ENCODE results near the gene KRTAP4-9.
"Not testable (repeated sequence)": the region's sequence is repeated elsewhere in the genome, so short reads cannot be mapped to it uniquely, and the experiment has no call there.

KRTAP4-9 gene

GRCh38 chr17:41096055-41096454 is 9.1 kb upstream of the KRTAP4-9 start:
- in situ Hi-C loops (cut with HindIII; ENCODE audit: low sequenced_read_pairs): no loop called here

- in situ Hi-C loops (cut with HindIII; ENCODE audit: low sequenced_read_pairs): no loop called here
Measured at GRCh38 chr17:41098042-41098441, 7.1 kb upstream of the KRTAP4-9 start, which contains the start of gene KRTAP4-8. Gene KRTAP4-8 (minus strand): TSS chr17:41098142. CDS start chr17:41098084, 58 bp downstream.

- in situ Hi-C loops (cut with HindIII; ENCODE audit: low sequenced_read_pairs): no loop called here
Measured at GRCh38 chr17:41098481-41098880, 6.7 kb upstream of the KRTAP4-9 start.

GRCh38 chr17:41099682-41100480 is 5.3 kb upstream of the KRTAP4-9 start:
- in situ Hi-C loops (cut with HindIII; ENCODE audit: low sequenced_read_pairs): not testable (repeated sequence)

- in situ Hi-C loops (cut with HindIII; ENCODE audit: low sequenced_read_pairs): no loop called here
Measured at GRCh38 chr17:41101586-41102259, 3.5 kb upstream of the KRTAP4-9 start, which contains the start of gene KRTAP4-16. Gene KRTAP4-16 (minus strand): TSS chr17:41102209. CDS start chr17:41102209, 0 bp downstream.

- in situ Hi-C loops (cut with HindIII; ENCODE audit: low sequenced_read_pairs): no loop called here
Measured at GRCh38 chr17:41103896-41104295, 1.3 kb upstream of the KRTAP4-9 start.

- in situ Hi-C loops (cut with HindIII; ENCODE audit: low sequenced_read_pairs): not testable (repeated sequence)
Measured at GRCh38 chr17:41104386-41105038, 677 bp upstream of the KRTAP4-9 start.

- in situ Hi-C loops (cut with HindIII; ENCODE audit: low sequenced_read_pairs): no loop called here
Measured at GRCh38 chr17:41107941-41108450, 2.8 kb downstream of the KRTAP4-9 start.

GRCh38 chr17:41108728-41109386 is 3.7 kb downstream of the KRTAP4-9 start:
- in situ Hi-C loops (cut with HindIII; ENCODE audit: low sequenced_read_pairs): not testable (repeated sequence)

- in situ Hi-C loops (cut with HindIII; ENCODE audit: low sequenced_read_pairs): no loop called here
Measured at GRCh38 chr17:41111151-41111885, 6.1 kb downstream of the KRTAP4-9 start.

GRCh38 chr17:41116297-41116696 is 11.1 kb downstream of the KRTAP4-9 start:
- in situ Hi-C loops (cut with HindIII; ENCODE audit: low sequenced_read_pairs): no loop called here

- in situ Hi-C loops (cut with HindIII; ENCODE audit: low sequenced_read_pairs): not testable (repeated sequence)
Measured at GRCh38 chr17:41117846-41118386, 12.7 kb downstream of the KRTAP4-9 start, which contains the start of gene KRTAP4-11. Gene KRTAP4-11 (minus strand): TSS chr17:41118373. CDS start chr17:41118315, 58 bp downstream.

- in situ Hi-C loops (cut with HindIII; ENCODE audit: low sequenced_read_pairs): no loop called here
Measured at GRCh38 chr17:41118721-41119120, 13.5 kb downstream of the KRTAP4-9 start.

- in situ Hi-C loops (cut with HindIII; ENCODE audit: low sequenced_read_pairs): not testable (repeated sequence)
Measured at GRCh38 chr17:41119696-41120690, 14.8 kb downstream of the KRTAP4-9 start.

GRCh38 chr17:41121742-41122141 is 16.6 kb downstream of the KRTAP4-9 start:
- in situ Hi-C loops (cut with HindIII; ENCODE audit: low sequenced_read_pairs): no loop called here

GRCh38 chr17:41123292-41123990 is 18.3 kb downstream of the KRTAP4-9 start:
- in situ Hi-C loops (cut with HindIII; ENCODE audit: low sequenced_read_pairs): not testable (repeated sequence)

GRCh38 chr17:41123991-41124371 is 18.8 kb downstream of the KRTAP4-9 start, which contains the start of gene KRTAP4-12:
Gene KRTAP4-12 (minus strand): TSS chr17:41124182. CDS start chr17:41124122, 60 bp downstream.
- in situ Hi-C loops (cut with HindIII; ENCODE audit: low sequenced_read_pairs): not testable (repeated sequence)

- in situ Hi-C loops (cut with HindIII; ENCODE audit: low sequenced_read_pairs): no loop called here
Measured at GRCh38 chr17:41125064-41125463, 19.9 kb downstream of the KRTAP4-9 start.
